ENCODE data around the gene CNTNAP2.

DNA sequence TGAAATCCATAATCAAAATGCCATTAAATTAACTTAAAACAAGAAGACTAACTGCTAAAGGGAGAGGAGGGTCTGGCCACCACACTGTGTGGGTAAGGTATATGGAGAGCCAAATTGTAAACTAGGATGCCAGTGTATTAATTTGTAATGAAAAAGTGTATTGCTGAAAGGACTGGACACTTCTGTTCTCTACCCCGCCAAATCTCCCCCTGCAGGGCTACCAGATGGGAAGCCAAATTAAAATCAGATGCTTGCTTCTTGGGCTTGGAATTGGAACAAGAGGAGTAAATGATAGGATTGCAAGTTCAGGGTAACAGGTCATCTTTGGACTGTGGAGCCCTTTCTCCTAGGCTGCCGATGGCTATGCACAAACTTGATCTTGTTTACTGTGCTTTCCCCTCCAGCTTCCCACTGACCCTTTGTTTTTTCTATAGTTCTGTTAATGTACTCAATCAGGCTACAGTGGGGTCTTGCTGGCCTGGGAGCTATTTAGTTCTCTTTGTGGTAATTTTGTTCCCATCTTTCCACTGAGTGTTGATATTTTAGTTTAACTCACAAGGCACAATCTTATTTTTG is 1541.9 kb downstream of the CNTNAP2 start:
- TF ChIP-seq, protein P1, sequence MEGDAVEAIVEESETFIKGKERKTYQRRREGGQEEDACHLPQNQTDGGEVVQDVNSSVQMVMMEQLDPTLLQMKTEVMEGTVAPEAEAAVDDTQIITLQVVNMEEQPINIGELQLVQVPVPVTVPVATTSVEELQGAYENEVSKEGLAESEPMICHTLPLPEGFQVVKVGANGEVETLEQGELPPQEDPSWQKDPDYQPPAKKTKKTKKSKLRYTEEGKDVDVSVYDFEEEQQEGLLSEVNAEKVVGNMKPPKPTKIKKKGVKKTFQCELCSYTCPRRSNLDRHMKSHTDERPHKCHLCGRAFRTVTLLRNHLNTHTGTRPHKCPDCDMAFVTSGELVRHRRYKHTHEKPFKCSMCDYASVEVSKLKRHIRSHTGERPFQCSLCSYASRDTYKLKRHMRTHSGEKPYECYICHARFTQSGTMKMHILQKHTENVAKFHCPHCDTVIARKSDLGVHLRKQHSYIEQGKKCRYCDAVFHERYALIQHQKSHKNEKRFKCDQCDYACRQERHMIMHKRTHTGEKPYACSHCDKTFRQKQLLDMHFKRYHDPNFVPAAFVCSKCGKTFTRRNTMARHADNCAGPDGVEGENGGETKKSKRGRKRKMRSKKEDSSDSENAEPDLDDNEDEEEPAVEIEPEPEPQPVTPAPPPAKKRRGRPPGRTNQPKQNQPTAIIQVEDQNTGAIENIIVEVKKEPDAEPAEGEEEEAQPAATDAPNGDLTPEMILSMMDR (conservative IDR thresholded peaks at IDR 0.05; ENCODE audit: low read depth, low read length) = no peak
- no peak for TF ChIP-seq EZH2 (IDR thresholded peaks at IDR 0.05; ENCODE audit: borderline replicate concordance, low read depth, low read length, poor library complexity, severe bottlenecking)
